Right kidney (tissue), 1 donor: ENCODE measurements around the gene MOSPD3.

Experiments
- DNase-seq: peaks from one replicate; pipeline ENCODE4 v3.0.0-alpha.2; 2016

The MOSPD3 gene

GRCh38 chr7:100574362-100575205, 37.8 kb upstream of the MOSPD3 start:
- DNase-seq = no peak

GRCh38 chr7:100575206-100575631, 37.1 kb upstream of the MOSPD3 start:
- DNase-seq = no peak

GRCh38 chr7:100575746-100576383, 36.5 kb upstream of the MOSPD3 start:
- no peak for DNase-seq

GRCh38 chr7:100576384-100576993, 35.9 kb upstream of the MOSPD3 start:
- no peak for DNase-seq

GRCh38 chr7:100577103-100577502, 35.2 kb upstream of the MOSPD3 start:
- DNase-seq = no peak

- no peak for DNase-seq
These were observed 34.8 kb upstream of the MOSPD3 start for GRCh38 chr7:100577507-100577906.

- DNase-seq = no peak
These were observed 33.8 kb upstream of the MOSPD3 start for GRCh38 chr7:100578246-100579183.

GRCh38 chr7:100580466-100581283, 31.7 kb upstream of the MOSPD3 start:
- DNase-seq = no peak

GRCh38 chr7:100582041-100582579, 30.2 kb upstream of the MOSPD3 start:
- no peak for DNase-seq

- DNase-seq = no peak
These were observed 29.7 kb upstream of the MOSPD3 start for GRCh38 chr7:100582650-100583049.

GRCh38 chr7:100583132-100584053, 28.9 kb upstream of the MOSPD3 start:
- no peak for DNase-seq

GRCh38 chr7:100584054-100584682, 28.2 kb upstream of the MOSPD3 start:
- no peak for DNase-seq

- peak; percentile 57 for DNase-seq
These were observed 27.4 kb upstream of the MOSPD3 start for GRCh38 chr7:100584683-100585510.

GRCh38 chr7:100585511-100586265, 26.7 kb upstream of the MOSPD3 start, which contains the start of gene LRCH4:
LRCH4 (minus strand) TSS chr7:100586129; CDS start chr7:100586100, 29 bp downstream.
- DNase-seq = no peak

- peak; percentile 95 for DNase-seq
These were observed 25.9 kb upstream of the MOSPD3 start, which contains the start of gene FBXO24 for GRCh38 chr7:100586266-100587025. FBXO24 (plus strand) TSS chr7:100586328; CDS start chr7:100586626, 298 bp downstream.

- DNase-seq = no peak
These were observed 23.9 kb upstream of the MOSPD3 start for GRCh38 chr7:100588438-100588837.
